ENCODE data around the gene TSTD1.

The TSTD1 gene

GRCh38 chr1:161038523-161039153 lies at the start of gene TSTD1:
TSS of gene TSTD1 (minus strand) at chr1:161038964. CDS start at chr1:161038889, 75 bp downstream.
- DNase-seq = no peak

GRCh38 chr1:161086457-161086856 lies 47.7 kb upstream of the TSTD1 start:
- no peak for DNase-seq

- DNase-seq = no peak
Measured at GRCh38 chr1:161085165-161085564, 46.4 kb upstream of the TSTD1 start.

- DNase-seq = no peak
Measured at GRCh38 chr1:161084597-161084988, 45.8 kb upstream of the TSTD1 start.

- DNase-seq = no peak
Measured at GRCh38 chr1:161083748-161084596, 45.2 kb upstream of the TSTD1 start.

- peak; percentile 96 for DNase-seq
Measured at GRCh38 chr1:161082996-161083747, 44.4 kb upstream of the TSTD1 start.

- no peak for DNase-seq
Measured at GRCh38 chr1:161082483-161082882, 43.7 kb upstream of the TSTD1 start.

GRCh38 chr1:161081519-161081918 lies 42.8 kb upstream of the TSTD1 start:
- DNase-seq = no peak

GRCh38 chr1:161080441-161081405 lies 42.0 kb upstream of the TSTD1 start:
- peak; percentile 68 for DNase-seq

- DNase-seq = no peak
Measured at GRCh38 chr1:161079436-161080110, 40.8 kb upstream of the TSTD1 start.

- no peak for DNase-seq
Measured at GRCh38 chr1:161077426-161077825, 38.7 kb upstream of the TSTD1 start.

GRCh38 chr1:161076410-161076809 lies 37.6 kb upstream of the TSTD1 start:
- no peak for DNase-seq

- DNase-seq = no peak
Measured at GRCh38 chr1:161074676-161075368, 36.1 kb upstream of the TSTD1 start.

- no peak for DNase-seq
Measured at GRCh38 chr1:161073474-161074121, 34.8 kb upstream of the TSTD1 start.

GRCh38 chr1:161072751-161073449 lies 34.1 kb upstream of the TSTD1 start:
- DNase-seq = no peak

- peak; percentile 83 for DNase-seq
Measured at GRCh38 chr1:161071886-161072371, 33.2 kb upstream of the TSTD1 start.

- DNase-seq = no peak
Measured at GRCh38 chr1:161070761-161071160, 32.0 kb upstream of the TSTD1 start.

GRCh38 chr1:161069731-161070270 lies 31.0 kb upstream of the TSTD1 start, which contains the start of gene ARHGAP30:
TSS of gene ARHGAP30 (minus strand) at chr1:161069891. CDS start at chr1:161069624, 267 bp downstream.
- peak; percentile 82 for DNase-seq

GRCh38 chr1:161069241-161069640 lies 30.5 kb upstream of the TSTD1 start:
- DNase-seq = no peak
